GM18873 (cell line): ENCODE data around the gene EXOC4.

ENCODE experiments used
- ATAC-seq: cut with Tn5 transposase; IDR thresholded peaks from one replicate; pipeline ENCODE4 v1.9.1; 2021; ENCODE audit warnings: mild to moderate bottlenecking, moderate library complexity, moderate number of reproducible peaks; ENCODE audit not compliant: unreplicated experiment, low FRiP score

EXOC4 gene

GRCh38 chr7:133804127-133804526, 551.2 kb downstream of the EXOC4 start:
- ATAC-seq = no peak

DNA sequence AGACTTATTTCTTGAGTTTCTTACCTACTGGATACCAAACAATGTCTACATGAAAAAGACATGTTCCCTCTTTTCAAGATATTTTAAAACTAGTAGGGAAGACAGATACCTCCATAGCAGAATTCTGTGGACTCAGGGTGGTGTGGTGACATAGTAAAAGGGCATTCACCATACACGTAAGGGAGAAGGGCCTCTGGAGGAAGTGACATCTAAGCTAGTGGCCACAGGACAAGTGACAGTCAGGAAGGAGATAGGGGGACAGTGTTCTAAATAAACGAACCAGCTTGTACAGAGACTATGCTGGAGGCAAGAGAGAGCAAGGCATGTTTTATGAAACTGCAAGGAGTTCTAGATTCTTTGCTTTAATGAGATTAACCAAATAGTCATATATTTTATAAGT, 552.5 kb downstream of the EXOC4 start:
- ATAC-seq = no peak

- no peak for ATAC-seq
Measured at GRCh38 chr7:133807624-133808492, 555.0 kb downstream of the EXOC4 start.

DNA sequence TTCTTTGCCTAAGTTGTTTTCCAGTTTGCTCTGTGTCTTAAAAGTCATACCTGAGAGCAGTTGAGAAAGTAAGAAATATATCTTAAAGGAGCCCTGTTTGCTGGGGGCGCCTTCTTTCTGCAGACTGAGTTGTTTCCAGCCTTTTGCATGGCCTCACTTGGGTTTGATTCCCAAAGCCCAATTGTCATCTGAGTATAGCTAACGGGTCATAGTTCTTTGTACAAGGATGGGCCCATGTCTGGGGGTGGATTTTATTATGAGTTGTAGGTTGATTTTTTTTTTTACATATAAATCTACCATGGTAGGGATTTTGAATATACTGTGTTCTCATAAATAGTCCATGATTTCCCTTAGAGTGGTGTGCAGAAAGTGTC, 555.6 kb downstream of the EXOC4 start:
- ATAC-seq = no peak

- no peak for ATAC-seq
Measured at GRCh38 chr7:133812877-133813276, 560.0 kb downstream of the EXOC4 start.

DNA sequence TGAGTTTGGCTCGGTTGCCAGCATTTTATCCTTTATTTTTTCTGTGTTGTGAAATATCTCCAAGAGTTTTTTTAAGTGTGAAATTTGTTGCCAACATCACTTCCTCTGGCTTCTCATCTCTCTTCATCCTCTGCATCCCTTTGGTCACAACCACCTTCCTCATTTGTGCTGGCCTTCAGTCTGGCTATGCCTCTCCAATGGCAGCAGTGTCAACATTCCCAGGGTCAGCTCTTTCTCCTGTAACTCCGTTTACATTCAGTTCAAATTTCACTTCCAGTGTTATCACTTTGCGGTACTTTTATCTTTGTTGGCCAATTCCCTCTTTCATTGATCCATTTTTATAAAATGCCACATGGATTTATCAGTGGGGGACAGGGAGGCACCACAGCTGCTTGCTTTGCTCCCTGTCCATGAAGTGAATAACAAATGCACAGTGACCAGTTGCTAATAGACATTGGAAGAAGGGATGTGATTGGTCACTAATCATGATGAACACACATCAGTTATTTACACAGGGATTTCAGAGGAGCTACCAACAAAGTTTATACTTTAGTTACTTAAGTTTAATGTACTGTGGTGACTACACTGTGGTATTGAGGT, 562.8 kb downstream of the EXOC4 start:
- no peak for ATAC-seq

GRCh38 chr7:133819695-133820094, 566.8 kb downstream of the EXOC4 start:
- no peak for ATAC-seq

GRCh38 chr7:133820584-133820983, 567.7 kb downstream of the EXOC4 start:
- ATAC-seq = no peak

DNA sequence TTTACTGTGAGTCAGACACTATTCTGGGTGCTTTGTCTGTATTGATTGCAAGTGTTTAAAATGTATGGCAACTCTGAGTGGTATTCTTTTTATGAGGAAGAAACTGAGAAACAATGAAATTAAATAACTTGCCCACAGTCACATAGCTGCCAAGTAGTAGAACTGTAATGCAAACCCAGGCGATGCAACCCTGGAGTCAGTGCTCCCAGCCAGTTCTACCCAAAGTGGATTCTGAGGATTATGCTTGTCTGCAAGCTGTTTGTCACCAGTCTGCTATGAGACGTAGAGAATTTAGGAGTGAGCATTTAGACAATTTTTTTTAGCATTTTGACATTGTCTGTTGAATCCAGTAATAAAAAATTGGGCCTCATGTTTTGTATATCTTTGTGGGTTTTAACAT, 568.3 kb downstream of the EXOC4 start:
- ATAC-seq = no peak

DNA sequence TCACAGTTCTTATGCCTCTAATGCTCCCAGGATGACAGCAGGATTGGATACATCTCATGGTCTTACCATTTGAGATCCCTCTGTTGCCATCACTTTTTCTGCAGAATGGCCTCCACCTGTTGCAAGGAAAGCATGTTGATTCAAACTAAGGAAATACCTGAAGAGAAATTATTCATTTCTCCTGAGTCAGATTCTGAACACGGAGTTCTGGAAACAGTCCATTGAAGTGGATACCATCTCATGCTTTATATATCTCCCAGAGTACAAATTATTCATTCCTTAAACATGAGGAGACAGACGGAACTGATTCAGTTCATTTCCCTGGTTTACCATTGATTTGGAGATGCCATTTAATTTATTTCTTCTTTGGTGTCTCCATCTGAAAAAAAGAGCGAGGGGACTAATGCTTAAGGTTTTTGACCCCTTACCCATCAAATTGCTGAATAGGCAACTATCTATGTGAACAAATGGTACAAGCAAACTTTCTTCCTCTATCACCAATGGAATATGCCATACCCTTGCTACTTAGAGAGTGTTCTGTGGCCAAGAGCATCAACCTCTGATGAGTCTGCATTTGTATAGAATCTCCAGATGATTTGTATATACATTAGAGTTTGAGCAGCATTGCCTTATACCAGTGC, 569.2 kb downstream of the EXOC4 start:
- no peak for ATAC-seq

- no peak for ATAC-seq
Measured at GRCh38 chr7:133822868-133823552, 570.1 kb downstream of the EXOC4 start.

- no peak for ATAC-seq
Measured at GRCh38 chr7:133824132-133824531, 571.3 kb downstream of the EXOC4 start.

DNA sequence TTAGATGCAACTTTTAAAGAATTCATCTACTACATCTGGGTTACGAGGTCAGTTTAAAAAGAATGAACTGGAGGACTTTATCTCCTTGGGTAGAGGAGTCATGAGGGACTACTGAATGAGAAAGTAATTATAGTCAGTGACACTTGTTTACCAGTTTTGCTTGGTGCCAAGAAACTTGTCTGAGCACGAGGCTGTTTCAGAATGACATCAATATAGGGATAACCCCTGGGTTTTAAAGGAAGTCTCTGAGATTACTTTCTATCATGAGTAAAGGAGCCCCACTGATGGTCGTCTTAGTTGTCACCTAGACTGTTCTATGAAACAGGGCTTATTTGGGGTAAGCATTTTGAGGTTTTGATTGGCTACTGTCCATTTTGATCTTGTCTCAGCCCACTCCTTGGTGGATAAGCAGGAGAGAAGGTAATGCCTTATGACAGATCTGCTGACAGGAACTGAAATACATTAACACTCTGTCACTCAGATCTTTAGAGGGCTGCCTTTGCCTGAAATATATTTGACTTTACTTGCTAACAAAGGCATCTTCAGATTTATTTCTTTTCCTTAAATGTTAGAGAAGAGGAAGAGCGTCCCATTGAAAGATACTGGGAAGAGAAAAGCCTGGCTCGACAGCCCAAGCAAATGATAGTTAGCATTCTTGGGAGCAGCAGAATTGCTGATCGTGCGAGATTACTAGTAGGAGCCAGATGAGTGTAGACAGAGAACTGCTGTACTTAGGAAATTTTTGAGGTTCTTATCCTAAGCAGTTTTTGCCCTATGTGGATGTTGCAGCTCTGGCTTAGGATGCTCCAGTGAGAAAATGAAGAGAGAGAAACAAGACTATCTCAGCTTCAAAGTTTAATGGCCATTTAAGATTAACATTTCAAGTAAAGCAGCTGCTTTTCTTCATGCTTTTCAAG, 575.1 kb downstream of the EXOC4 start:
- ATAC-seq = no peak

- no peak for ATAC-seq
Measured at GRCh38 chr7:133828906-133829305, 576.0 kb downstream of the EXOC4 start.

- ATAC-seq = no peak
Measured at GRCh38 chr7:133829336-133829897, 576.5 kb downstream of the EXOC4 start.

GRCh38 chr7:133830081-133830480, 577.2 kb downstream of the EXOC4 start:
- no peak for ATAC-seq

- no peak for ATAC-seq
Measured at GRCh38 chr7:133836666-133837065, 583.8 kb downstream of the EXOC4 start.

GRCh38 chr7:133837224-133837623, 584.3 kb downstream of the EXOC4 start:
- ATAC-seq = no peak

GRCh38 chr7:133839121-133839520, 586.2 kb downstream of the EXOC4 start:
- ATAC-seq = no peak

- no peak for ATAC-seq
Measured at GRCh38 chr7:133843341-133843740, 590.5 kb downstream of the EXOC4 start.
